ENCODE measurements around the gene ZNF710. TPM values are rescaled to one million over a fixed set of nuclear protein-coding genes. Genes with fewer than 3 reads are reported as not detected.

ZNF710 gene
- total and polyA plus RNA-seq, 2 of the 13 experiments (the other 11 are each of a cell fraction or from before 2014, with no cell fraction given), result 4.7 to 20.6 TPM

- no peak for TF ChIP-seq ZFP82 (CRISPR knock-in tag; IDR thresholded peaks at IDR 0.05; ENCODE audit: borderline replicate concordance)
- no peak for TF ChIP-seq ZNF790 (CRISPR knock-in tag; IDR thresholded peaks at IDR 0.05; ENCODE audit: borderline replicate concordance)
- no peak for TF ChIP-seq CHD4 (IDR thresholded peaks at IDR 0.05; ENCODE audit: borderline replicate concordance, low read length)
- no peak for TF ChIP-seq ZNF772 (CRISPR knock-in tag; IDR thresholded peaks at IDR 0.05)
- TF ChIP-seq SMARCE1 (IDR thresholded peaks at IDR 0.05; ENCODE audit: borderline replicate concordance), result no peak
- no peak for TF ChIP-seq ZNF552 (CRISPR knock-in tag; IDR thresholded peaks at IDR 0.05; ENCODE audit: borderline replicate concordance)
- no peak for TF ChIP-seq GRHL1 (CRISPR knock-in tag; conservative IDR thresholded peaks at IDR 0.05)
- no peak for TF ChIP-seq ZFP62 (CRISPR knock-in tag; IDR thresholded peaks at IDR 0.05)
- TF ChIP-seq ZNF720 (CRISPR knock-in tag; IDR thresholded peaks at IDR 0.05), result no peak
- TF ChIP-seq ZNF512B (CRISPR knock-in tag; IDR thresholded peaks at IDR 0.05; ENCODE audit: borderline replicate concordance), result no peak
- TF ChIP-seq ZNF335 (CRISPR knock-in tag; IDR thresholded peaks at IDR 0.05), result no peak
- peak; percentile 97 for TF ChIP-seq FOSL2 (CRISPR knock-in tag; IDR thresholded peaks at IDR 0.05)
- TF ChIP-seq ZNF263 (CRISPR knock-in tag; IDR thresholded peaks at IDR 0.05), result peak; percentile 7; the same call in 1 of the 2 replicates
- TF ChIP-seq SALL2 (CRISPR knock-in tag; IDR thresholded peaks at IDR 0.05), result no peak
- TF ChIP-seq ZNF780A (CRISPR knock-in tag; IDR thresholded peaks at IDR 0.05), result no peak
- no peak for TF ChIP-seq ATF1 (CRISPR knock-in tag; IDR thresholded peaks at IDR 0.05)
- no peak for TF ChIP-seq HBP1 (CRISPR knock-in tag; IDR thresholded peaks at IDR 0.05; ENCODE audit: low read depth)
- TF ChIP-seq PAF1 (CRISPR knock-in tag; IDR thresholded peaks at IDR 0.05), result no peak
- peak; percentile 65; the same call in 1 of the 2 replicates for TF ChIP-seq PITX1 (CRISPR knock-in tag; IDR thresholded peaks at IDR 0.05)
- peak; percentile 9 for TF ChIP-seq CBX1 (IDR thresholded peaks at IDR 0.05; ENCODE audit: low read depth)
- TF ChIP-seq, protein P1, sequence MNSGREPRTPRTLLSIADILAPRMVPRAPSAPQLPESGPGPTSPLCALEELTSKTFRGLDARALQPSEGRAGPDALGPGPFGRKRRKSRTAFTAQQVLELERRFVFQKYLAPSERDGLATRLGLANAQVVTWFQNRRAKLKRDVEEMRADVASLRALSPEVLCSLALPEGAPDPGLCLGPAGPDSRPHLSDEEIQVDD (CRISPR knock-in tag; IDR thresholded peaks at IDR 0.05; ENCODE audit: borderline replicate concordance), result no peak
- TF ChIP-seq EEA1 (CRISPR knock-in tag; IDR thresholded peaks at IDR 0.05; ENCODE audit: borderline replicate concordance), result no peak
- peak; percentile 57; the same call in 1 of the 2 replicates for TF ChIP-seq ZMYM4 (CRISPR knock-in tag; IDR thresholded peaks at IDR 0.05)
- peak; percentile 31 for TF ChIP-seq RBM22 (optimal IDR thresholded peaks at IDR 0.05; ENCODE audit: low read length)
Measured at GRCh38 chr15:90035095-90035839, 34.1 kb downstream of the ZNF710 start (continued).

Measured in HepG2 (cell line).